GM19395 (cell line): ENCODE results near the gene HLX.

Experiments used
- ATAC-seq: cut with Tn5 transposase; IDR thresholded peaks from one replicate; pipeline ENCODE4 v1.9.1; 2021; ENCODE audit warnings: mild to moderate bottlenecking, moderate library complexity; ENCODE audit not compliant: unreplicated experiment

HLX gene

DNA sequence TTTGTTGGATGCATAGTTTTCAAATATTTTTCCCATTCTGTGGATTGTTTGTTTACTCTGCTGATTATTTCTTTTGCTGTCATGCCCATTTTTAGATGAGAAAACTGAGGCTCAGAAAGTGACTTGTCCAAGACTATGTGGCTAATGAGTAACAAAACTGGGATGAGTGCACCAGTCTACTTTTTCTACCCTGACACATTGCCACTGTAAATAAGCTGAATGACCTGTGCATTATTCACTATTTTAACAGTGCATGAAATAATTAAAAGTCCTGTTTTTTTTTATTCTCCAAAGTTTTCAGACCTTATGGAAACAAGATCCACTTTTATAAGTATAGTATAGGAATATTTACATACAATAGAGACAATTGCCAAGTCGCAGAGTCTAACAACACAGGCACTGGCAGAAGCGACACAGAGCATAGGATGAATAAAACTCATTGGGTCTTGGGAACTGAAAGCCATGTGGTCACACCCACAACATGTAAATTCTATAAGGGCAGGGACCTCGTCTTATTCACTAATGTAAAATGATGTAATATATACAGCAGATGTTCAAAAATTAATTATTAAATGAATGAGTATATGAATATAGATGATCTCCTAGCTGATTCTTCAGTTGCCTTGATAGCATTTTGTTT, 45.2 kb downstream of the HLX start:
- ATAC-seq = no peak

DNA sequence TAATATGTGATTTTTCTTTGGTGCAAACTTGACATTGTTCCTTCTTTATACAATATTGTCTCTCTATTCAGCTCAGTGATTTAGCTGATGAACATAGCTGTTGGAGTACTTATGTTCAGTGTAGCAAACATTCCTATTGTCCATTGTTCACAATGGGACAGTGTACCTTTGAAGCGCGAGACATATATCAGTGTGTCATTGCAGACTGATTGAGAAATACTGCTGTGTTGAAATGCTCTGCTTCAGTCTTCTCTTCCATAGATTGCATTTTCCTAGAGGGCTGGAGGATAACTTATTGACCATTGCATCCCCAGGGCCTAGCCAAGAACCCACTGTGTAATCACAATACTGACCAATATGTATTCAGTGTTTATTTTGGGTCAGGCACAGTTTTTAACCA, 46.5 kb downstream of the HLX start:
- ATAC-seq = no peak

DNA sequence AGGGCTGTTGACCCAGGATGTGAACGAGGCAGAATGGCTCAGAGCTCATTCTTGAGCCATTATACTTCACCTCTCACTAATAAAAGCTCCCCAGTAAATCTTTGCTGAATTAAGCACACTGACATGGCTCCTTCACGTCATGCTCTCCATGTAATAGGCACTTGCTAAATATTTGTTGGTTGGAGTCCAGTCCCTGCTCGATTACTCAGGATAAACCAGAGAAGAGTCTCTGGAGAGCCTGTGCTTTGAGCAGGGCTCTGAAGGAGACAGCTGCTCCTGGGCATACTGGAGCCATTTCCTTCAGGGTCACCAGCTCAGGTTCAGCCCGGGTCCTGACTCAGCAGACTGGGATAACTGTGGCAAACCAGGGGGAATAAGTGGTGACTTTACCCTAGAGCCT, 46.9 kb downstream of the HLX start:
- no peak for ATAC-seq

DNA sequence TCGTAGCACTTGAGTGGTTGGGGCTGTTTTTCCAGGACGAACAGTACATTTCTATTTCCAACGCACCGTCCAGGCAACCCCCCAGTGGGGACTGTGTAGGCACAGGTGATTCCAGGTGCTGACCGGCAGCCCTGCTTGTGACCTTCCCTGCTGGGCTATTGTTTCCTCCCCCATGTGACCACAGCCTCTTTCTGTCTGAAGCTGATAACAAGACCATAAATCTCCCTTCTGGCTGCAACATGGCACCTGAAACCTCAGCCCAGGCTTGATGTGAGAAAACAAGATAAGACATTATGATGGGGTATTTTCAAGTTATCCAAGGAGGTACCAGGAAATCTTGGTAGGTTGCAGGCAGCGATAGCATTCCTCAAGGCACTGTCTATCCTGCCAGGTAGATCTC, 48.2 kb downstream of the HLX start:
- ATAC-seq = no peak

DNA sequence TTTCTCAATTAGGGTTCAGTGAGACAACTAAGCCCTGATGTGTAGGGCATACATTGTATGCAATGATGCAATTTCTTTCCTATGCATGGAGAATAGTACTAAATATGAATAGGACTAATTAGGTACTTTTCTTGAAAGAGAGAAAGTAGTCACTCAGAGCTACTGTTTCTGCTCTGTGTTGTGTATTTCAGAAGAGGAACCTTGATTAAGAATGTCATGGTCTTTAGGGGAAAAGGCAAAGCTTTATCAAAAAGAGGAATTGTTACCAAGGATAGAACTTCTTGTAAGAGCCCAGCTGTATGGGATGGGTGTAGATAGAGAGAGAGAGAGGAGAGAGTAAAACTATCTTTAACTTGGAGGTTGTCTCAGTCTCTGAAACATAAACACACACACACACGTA, 49.1 kb downstream of the HLX start:
- no peak for ATAC-seq

DNA sequence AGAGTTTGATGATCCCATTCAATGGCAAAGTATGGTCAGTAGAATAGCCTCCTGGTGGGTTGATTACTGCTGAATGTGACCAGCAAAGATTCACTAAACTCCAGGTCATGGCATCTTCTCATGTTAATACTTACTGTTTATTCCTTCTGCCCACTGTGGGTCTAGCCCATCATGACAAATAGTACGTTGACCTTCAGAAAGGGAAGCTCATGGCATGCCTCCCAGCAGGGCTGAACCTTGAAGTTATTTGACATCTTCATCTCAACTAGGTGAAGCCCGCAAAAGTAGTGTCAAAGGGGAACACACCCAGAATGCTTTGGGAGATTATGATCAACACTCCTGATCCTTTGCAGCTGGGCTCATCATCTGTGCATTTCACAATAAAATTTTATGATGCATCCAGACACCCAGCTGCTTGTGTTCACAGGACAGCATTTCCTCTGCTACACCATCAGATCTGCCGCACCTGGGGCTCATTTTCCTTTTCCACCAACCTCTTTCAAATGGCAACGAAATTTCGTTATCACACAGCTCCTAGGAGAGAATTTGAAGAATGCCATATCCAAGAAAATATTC, 49.6 kb downstream of the HLX start:
- no peak for ATAC-seq

DNA sequence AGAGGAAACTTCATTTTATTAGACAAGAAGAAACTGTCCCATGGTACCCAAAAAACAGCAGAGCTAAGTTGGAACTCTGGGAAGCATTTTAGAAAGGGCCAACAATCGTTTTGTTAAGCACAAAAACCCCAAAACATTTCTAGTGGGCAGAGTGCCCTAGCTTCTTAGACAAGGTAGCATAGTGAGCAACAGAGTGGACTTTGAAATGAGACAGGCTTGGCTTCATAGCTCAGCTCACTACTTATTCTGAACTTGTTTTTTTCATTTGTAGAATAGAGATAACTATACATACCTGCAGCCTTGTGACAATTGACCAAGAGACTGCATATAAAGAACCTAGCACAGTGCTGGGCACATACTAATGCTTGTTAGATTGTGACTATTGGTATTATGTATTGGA, 50.1 kb downstream of the HLX start:
- no peak for ATAC-seq
